ENCODE data around the gene BMS1.

DNA sequence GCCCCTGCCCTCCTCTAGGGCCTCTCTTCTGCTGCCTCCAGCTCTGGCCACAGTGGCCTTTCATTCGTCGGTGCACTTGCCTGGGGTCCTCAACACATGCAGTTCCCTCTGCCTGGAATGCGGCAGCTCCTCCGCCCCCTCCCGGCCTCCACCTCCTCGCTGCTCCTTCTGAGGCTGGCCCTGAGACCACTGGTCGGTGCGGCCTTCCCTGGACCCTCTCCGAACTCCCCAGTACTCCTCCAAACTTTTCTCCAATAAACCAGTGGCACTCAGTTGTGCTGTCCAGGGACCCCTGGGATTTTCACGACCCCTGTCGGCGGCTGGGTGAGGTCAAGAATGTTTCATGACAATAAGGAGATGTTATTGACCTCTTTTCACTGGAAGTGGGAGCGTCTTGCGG is 53.5 kb downstream of the BMS1 start:
- TF ChIP-seq, protein P1, sequence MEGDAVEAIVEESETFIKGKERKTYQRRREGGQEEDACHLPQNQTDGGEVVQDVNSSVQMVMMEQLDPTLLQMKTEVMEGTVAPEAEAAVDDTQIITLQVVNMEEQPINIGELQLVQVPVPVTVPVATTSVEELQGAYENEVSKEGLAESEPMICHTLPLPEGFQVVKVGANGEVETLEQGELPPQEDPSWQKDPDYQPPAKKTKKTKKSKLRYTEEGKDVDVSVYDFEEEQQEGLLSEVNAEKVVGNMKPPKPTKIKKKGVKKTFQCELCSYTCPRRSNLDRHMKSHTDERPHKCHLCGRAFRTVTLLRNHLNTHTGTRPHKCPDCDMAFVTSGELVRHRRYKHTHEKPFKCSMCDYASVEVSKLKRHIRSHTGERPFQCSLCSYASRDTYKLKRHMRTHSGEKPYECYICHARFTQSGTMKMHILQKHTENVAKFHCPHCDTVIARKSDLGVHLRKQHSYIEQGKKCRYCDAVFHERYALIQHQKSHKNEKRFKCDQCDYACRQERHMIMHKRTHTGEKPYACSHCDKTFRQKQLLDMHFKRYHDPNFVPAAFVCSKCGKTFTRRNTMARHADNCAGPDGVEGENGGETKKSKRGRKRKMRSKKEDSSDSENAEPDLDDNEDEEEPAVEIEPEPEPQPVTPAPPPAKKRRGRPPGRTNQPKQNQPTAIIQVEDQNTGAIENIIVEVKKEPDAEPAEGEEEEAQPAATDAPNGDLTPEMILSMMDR (IDR thresholded peaks at IDR 0.05; ENCODE audit: low read depth, low read length), result no peak
- TF ChIP-seq, protein P2, sequence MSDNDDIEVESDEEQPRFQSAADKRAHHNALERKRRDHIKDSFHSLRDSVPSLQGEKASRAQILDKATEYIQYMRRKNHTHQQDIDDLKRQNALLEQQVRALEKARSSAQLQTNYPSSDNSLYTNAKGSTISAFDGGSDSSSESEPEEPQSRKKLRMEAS (IDR thresholded peaks at IDR 0.05; ENCODE audit: low read depth, low read length), result no peak
